Ascending aorta (tissue), 2 donors: ENCODE measurements around the gene CNNM3. TPM values are rescaled to one million over a fixed set of nuclear protein-coding genes. Genes with fewer than 3 reads are reported as not detected.
"Not testable (repeated sequence)": the region's sequence is repeated elsewhere in the genome, so short reads cannot be mapped to it uniquely, and the experiment has no call there.

Experiments
- DNase-seq, 2 donors: peaks; one replicate each; pipeline ENCODE4 v3.0.0-alpha.2; 2019; ENCODE audit warnings: low spot score in 2 of 2
- H3K27ac ChIP-seq, 2 donors: fragments of 200-600 bp; sonication (generic); one replicate each; pipeline ENCODE4 v1.5.1; 2016 to 2017; ENCODE audit warnings: mild to moderate bottlenecking in 1 of 2
- H3K27me3 ChIP-seq: fragments of 200-600 bp; sonication (generic); one replicate; pipeline ENCODE4 v1.5.1; 2017
- H3K36me3 ChIP-seq, 2 donors: fragments of 200-600 bp; sonication (generic); one replicate each; pipeline ENCODE4 v1.5.1; 2016
- H3K4me1 ChIP-seq, 2 donors: fragments of 200-600 bp; sonication (generic); one replicate each; pipeline ENCODE4 v1.5.1; 2016 to 2017; ENCODE audit warnings: mild to moderate bottlenecking in 1 of 2
- H3K4me3 ChIP-seq, 2 donors: fragments of 200-600 bp; sonication (generic); one replicate each; pipeline ENCODE4 v1.5.1; 2016 to 2017; ENCODE audit warnings: mild to moderate bottlenecking in 1 of 2
- H3K9me3 ChIP-seq, 2 donors: fragments of 200-600 bp; sonication (generic); one replicate each; pipeline ENCODE4 v1.5.1; 2016
- CTCF ChIP-seq, 3 experiments: fragments of 200-600 bp in 2 of 3; fragments of 450-650 bp in 1 of 3; sonication (generic) in 2 of 3; IDR thresholded peaks; one replicate each; pipeline ENCODE4 v1.5.1; 2016 to 2019; ENCODE audit warnings: antibody characterized with exemption in 3 of 3, mild to moderate bottlenecking in 1 of 3, moderate library complexity in 1 of 3
- intact Hi-C: fragments of 100-400 bp; cut with DNase I; formaldehyde crosslinking; loops from one replicate; pipeline ENCODE4 v1.15.1; 2023
- total RNA-seq: library from RNA; depleted of rRNA; stranded (reverse); fragments of >200 nt; gene quantifications from one replicate; pipeline ENCODE4 v1.1.0, GENCODE V29; 2016

Gene CNNM3
- total RNA-seq, 1 donor from 2014 or later = 24.5 TPM

- intact Hi-C loops = loop anchor here (2.0 to 10.0 kb wide), 2 partner anchors 99 to 235 kb away; partner anchors contain the start of genes CNNM4 and FAHD2B
- Histone ChIP-seq H3K4me1 (peaks cover 3 to 22% of the 10 kb centered on the region in 2 donors), H3K27ac (peak overlapping the region; percentile 73 to 78), H3K27me3 (no peaks in the 10 kb centered on the region), H3K9me3 (no peaks in the 10 kb centered on the region), H3K36me3 (peaks cover 43 to 47% of the 10 kb centered on the region in 2 donors), H3K4me3 (peak overlapping the region in 1 of 2 donors; percentile 84)
- DNase-seq = no peak
- no peak for TF ChIP-seq CTCF (IDR thresholded peaks at IDR 0.05)
These were observed 43.6 kb downstream of the CNNM3 start for GRCh38 chr2:96859681-96860064.

GRCh38 chr2:96860065-96861029, 44.3 kb downstream of the CNNM3 start:
- H3K36me3 ChIP-seq = peaks cover 50 to 51% of the 10 kb centered on the region in 2 donors
- H3K9me3 ChIP-seq = no peaks in the 10 kb centered on the region
- intact Hi-C loops = loop anchor here (10.0 kb wide), 1 partner anchor 234 kb away; the partner anchor contains the start of gene FAHD2B
- H3K27me3 ChIP-seq = no peaks in the 10 kb centered on the region
- H3K4me3 ChIP-seq = no peak overlapping the region
- no peak for DNase-seq
- TF ChIP-seq CTCF (IDR thresholded peaks at IDR 0.05) = no peak
- H3K27ac ChIP-seq = peak overlapping the region; percentile 73 to 78
- H3K4me1 ChIP-seq = peaks cover 3 to 22% of the 10 kb centered on the region in 2 donors

- TF ChIP-seq CTCF (IDR thresholded peaks at IDR 0.05) = no peak
- Histone ChIP-seq H3K36me3 (peaks cover 57 to 59% of the 10 kb centered on the region in 2 donors), H3K4me3 (no peak overlapping the region), H3K4me1 (peaks cover 3 to 23% of the 10 kb centered on the region in 2 donors), H3K9me3 (no peaks in the 10 kb centered on the region), H3K27me3 (no peaks in the 10 kb centered on the region), H3K27ac (peak overlapping the region in 1 of 2 donors; percentile 11)
- intact Hi-C loops = loop anchor here (10.0 kb wide), 1 partner anchor 234 kb away; the partner anchor contains the start of gene FAHD2B
- no peak for DNase-seq
These were observed 45.0 kb downstream of the CNNM3 start for GRCh38 chr2:96861074-96861473.

- not testable (repeated sequence) for H3K9me3 ChIP-seq, H3K27me3 ChIP-seq, DNase-seq, H3K27ac ChIP-seq, H3K4me3 ChIP-seq
- peaks cover 71 to 72% of the 10 kb centered on the region in 2 donors for H3K36me3 ChIP-seq
- H3K4me1 ChIP-seq = peaks cover 14 to 34% of the 10 kb centered on the region in 2 donors
- intact Hi-C loops = loop anchor here (10.0 kb wide), 1 partner anchor 232 kb away; the partner anchor contains the start of gene FAHD2B
These were observed 47.0 kb downstream of the CNNM3 start for GRCh38 chr2:96863056-96863455.

GRCh38 chr2:96863575-96864342, 47.7 kb downstream of the CNNM3 start:
- Histone ChIP-seq H3K4me3 (no peak overlapping the region), H3K4me1 (peaks cover 16 to 33% of the 10 kb centered on the region in 2 donors), H3K27ac (no peak overlapping the region), H3K27me3 (no peaks in the 10 kb centered on the region), H3K9me3 (no peaks in the 10 kb centered on the region), H3K36me3 (peaks cover 71 to 72% of the 10 kb centered on the region in 2 donors)
- TF ChIP-seq CTCF (IDR thresholded peaks at IDR 0.05) = no peak
- DNase-seq = no peak
- intact Hi-C loops = loop anchor here (10.0 kb wide), 1 partner anchor 231 kb away; the partner anchor contains the start of gene FAHD2B
